GM08714 (cell line): Measurements from ENCODE around the gene HMGCS2.

Experiments
- H3K4me3 ChIP-seq: fragments of 200-500 bp; sonication (Bioruptor generic); 2 replicates; pipeline ENCODE4 v1.5.1; 2014; ENCODE audit warnings: mild to moderate bottlenecking, low read length, inconsistent platforms
- ZNF274 ChIP-seq: IDR thresholded peaks from 2 replicates; pipeline ENCODE4 v1.6.1; 2012; ENCODE audit warnings: mild to moderate bottlenecking, low read depth, low read length

HMGCS2 gene

DNA sequence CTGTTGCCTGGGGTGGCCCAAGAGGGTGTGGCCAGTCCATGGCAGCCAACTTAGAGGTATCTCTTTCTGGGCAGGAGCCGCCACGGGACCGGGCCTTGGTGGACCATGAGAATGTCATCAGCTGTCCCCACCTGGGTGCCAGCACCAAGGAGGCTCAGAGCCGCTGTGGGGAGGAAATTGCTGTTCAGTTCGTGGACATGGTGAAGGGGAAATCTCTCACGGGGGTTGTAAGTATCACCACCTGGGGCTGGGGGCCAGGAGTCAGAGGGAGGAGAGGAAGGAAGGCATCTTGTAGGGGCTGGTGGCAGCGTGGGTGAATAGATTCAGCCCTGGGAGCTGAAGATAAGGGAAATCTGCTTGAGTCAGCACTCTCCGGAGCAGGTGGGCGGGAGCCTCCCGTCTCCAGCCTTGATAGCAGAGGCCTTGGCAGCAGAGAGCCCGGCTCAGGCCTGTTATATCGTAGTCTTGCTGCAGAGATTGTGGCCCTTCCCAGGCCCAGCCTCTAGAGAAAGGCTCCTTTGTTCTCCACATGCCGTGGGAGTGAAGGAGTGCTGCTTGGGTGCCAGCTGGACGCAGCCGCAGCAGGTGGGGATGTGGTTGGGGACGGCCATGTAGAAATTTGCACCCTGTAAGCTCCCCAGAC, 31.5 kb downstream of the HMGCS2 start:
- H3K4me3 ChIP-seq = no peak overlapping the region
- TF ChIP-seq ZNF274 = no peak

GRCh38 chr1:119736649-119737039, 32.1 kb downstream of the HMGCS2 start:
- no peak for TF ChIP-seq ZNF274
- H3K4me3 ChIP-seq = no peak overlapping the region

- H3K4me3 ChIP-seq = no peak overlapping the region
- TF ChIP-seq ZNF274 = no peak
Measured at GRCh38 chr1:119735217-119735616, 33.5 kb downstream of the HMGCS2 start.

GRCh38 chr1:119733754-119734153, 35.0 kb downstream of the HMGCS2 start:
- no peak overlapping the region for H3K4me3 ChIP-seq
- TF ChIP-seq ZNF274 = no peak

DNA sequence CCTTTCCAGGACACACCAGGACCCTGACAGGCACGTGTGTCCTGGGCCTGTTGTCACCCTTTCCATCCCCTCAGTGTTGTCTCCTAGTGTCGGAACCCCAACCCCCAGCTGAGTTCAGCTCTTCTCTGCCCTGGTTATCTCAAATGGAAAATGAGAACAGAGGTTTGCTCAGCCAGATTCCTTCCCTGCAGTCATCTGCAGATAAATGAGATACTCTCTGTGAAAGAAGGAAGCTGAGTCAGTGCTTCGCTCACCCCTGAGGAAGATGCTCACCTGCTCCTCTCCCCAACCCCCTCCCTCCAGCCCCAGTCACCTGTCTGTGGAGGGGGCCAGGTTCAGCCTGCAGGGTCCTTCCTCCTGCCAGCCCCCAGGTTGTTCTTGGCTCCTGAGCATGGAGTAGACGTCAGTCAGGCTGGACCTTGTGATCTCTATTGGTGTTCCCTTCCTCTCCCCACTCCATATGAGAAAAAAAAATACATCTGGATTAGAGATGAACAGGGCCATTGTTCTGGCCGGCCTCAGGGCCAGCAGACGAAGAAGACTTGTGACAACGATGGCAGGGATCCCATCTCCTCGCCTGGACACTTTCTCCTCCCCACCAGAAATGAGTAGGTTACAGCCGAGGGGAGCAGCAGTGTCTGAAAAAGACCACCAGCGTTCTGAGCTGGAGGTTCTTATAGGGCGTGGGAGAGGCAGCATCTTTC, 36.1 kb downstream of the HMGCS2 start:
- no peak for TF ChIP-seq ZNF274
- H3K4me3 ChIP-seq = no peak overlapping the region

DNA sequence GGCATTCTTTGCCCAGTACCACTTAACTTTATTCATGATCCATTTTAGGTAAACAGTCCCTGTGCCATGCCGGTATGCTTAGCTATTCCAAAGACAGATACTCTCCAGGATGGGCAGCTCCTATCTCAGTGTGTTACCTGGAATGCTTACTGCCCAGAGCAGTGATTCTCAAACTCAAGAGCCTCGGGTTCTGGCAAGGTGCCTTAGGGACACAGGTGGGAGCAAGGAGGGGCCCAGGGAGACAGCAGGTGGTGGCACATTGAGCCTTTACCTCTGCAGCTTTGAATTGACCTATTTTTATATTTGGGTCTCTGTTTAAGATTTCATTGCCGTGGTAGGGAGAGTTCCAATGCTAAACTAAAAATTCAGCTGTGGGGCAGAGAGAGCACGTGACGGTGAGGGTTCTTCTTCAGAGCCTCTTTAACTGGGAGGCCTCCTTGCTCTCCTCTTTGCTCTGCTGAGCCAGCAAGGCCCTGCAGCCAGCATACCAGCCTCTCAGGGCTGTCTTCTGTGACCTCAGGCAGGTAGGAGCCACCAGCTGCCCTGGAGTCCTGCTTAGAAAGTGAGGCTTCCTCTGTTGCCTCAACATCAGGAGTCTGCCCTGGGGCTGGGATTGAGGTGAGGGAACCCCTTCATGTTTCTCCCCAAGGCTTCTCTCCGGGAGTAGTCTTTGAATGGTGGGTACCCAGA, 36.8 kb downstream of the HMGCS2 start:
- TF ChIP-seq ZNF274 = no peak
- no peak overlapping the region for H3K4me3 ChIP-seq

DNA sequence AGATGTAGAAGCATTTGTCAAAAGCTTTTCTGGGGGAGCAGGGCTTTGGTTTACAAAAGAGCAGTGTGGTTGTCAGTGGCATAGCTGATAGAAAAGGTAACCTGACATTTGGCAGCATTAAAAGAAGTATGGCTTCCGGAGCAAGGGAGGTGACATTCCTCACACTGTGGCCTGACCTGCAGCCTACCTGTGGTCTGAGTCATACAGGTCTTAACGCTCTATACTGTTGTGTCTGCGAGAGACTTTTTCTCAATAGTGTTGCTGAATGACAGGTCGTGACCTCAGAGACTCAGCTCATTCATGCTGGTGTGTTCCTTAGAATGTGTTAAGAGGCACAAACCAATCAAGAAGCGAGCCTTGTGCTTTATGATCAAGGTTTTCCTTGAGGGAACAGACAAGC, 37.6 kb downstream of the HMGCS2 start:
- no peak for TF ChIP-seq ZNF274
- no peak overlapping the region for H3K4me3 ChIP-seq

DNA sequence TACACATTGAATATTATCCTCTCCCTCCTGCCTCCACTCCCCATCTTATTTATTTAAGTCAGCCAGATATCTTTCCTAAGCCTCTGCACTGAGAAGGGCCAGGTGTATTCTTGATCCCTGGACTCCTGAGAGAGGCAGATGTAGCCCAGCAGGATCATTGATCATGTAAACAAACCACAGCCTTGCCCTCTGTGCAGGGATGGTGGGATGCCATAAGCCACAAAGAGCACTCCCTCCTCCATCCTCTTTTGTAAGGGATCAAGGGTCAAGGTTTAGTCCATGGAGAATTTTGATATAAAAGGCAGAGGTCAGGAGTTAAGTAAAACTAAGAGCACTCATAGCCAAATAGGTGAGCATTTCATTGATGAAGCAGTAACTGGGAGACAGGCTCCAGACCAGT, 39.7 kb downstream of the HMGCS2 start:
- TF ChIP-seq ZNF274 = no peak
- H3K4me3 ChIP-seq = no peak overlapping the region

DNA sequence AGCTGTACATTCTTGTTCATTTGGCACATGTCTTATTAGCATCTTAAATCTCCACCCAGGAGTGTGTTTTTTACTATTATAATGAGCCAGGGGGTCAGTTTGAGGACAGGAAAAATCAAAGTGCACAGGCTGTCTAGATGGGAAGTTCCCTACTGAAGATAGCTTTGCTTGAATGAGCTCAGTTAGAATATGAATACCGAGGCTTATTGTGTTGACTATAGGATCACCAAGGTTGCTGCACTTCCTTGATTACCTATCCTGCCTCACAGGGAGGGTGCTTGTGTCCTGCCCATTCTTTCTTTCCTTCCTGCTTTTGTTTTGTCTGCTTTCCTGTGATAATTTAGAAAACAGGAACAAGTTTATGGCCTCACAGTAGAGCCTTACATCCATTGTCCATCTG, 40.7 kb downstream of the HMGCS2 start:
- TF ChIP-seq ZNF274 = no peak
- H3K4me3 ChIP-seq = no peak overlapping the region

DNA sequence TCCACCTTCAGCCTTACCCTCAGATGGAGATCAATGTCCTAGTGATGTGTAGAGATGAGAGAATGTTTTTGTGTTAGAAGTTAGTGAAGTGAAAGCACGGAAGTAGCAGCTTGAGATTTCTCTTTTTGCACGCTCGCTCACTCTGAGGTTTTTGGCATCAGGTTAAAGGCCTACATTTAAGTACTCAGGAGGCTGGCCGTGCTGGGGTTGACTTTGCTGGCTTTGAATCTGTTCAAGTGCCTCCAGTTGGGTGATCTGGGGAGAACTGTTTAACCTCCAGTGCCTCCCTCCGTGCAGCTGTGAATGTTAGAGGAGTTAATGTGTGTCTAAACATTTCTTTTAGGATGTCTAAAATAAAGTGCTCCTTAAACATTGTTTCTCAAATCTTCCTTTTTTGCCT, 43.1 kb downstream of the HMGCS2 start:
- H3K4me3 ChIP-seq = no peak overlapping the region
- TF ChIP-seq ZNF274 = no peak

DNA sequence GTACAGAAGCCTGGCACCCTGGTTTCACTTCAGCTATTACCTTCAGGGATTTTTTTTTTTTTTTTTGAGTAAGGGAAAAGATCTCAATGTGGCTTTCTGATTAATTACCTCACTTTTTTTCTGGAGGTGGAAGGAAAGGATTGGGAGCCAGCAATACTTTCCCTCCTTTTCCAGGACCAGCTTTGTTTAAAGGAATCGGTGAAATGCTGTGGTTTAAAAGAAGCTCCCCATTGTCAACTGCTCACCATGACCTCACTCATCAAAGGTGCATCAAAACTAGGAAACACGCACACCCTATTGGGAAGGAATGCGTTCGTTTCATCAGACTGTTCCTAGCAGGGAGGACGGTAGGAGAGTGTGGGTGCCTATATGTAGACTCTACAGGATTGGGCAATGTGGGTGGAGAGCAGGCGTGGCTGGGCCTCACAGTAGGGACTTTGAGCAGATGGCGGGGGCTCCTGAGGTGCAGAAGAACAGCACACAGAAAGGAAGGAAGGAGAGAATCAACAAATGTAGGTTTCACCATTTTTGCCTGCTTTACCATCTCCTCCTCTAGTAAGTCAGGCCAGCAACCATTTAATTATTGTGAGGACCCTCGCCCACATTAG, 44.0 kb downstream of the HMGCS2 start:
- H3K4me3 ChIP-seq = no peak overlapping the region
- no peak for TF ChIP-seq ZNF274

DNA sequence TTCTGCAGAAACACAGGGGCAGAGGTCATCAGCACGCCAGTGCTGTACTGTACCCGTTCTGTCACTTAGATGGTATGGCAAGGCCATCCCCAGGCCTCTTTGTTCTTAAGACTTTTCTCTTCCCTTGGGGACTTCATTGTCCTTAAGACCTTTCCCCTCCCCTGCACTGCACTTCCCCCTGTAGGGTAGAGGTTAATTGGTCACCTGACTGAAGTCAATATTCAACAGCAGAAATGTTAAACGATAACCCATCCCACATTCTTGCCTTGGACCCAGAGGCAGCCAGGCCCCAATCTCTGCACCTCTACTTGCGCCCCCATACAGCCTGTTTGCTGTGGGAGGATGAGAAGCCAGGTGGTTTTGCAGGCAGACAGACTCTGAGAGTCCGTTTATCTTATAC, 46.8 kb downstream of the HMGCS2 start:
- H3K4me3 ChIP-seq = no peak overlapping the region

GRCh38 chr1:119720866-119721440, 47.8 kb downstream of the HMGCS2 start:
- TF ChIP-seq ZNF274 = no peak
- no peak overlapping the region for H3K4me3 ChIP-seq

More for the DNA sequence above, 46.8 kb downstream of the HMGCS2 start:
- TF ChIP-seq ZNF274 = no peak

GRCh38 chr1:119718972-119719371, 49.7 kb downstream of the HMGCS2 start:
- TF ChIP-seq ZNF274 = no peak
- H3K4me3 ChIP-seq = no peak overlapping the region
